Endodermal cell (in vitro differentiated cells): ENCODE measurements around the gene PTPRO. TPM values are rescaled to one million over a fixed set of nuclear protein-coding genes. Genes with fewer than 3 reads are reported as not detected.

Source experiments
- DNase-seq: peaks from one replicate; pipeline ENCODE4 v3.0.0-alpha.2; 2017
- H3K27ac ChIP-seq: 2 replicates; pipeline ENCODE4 v1.5.1; 2013; ENCODE audit warnings: mild to moderate bottlenecking, low read depth, low read length, moderate library complexity
- H3K27me3 ChIP-seq: 2 replicates; pipeline ENCODE4 v1.6.1; 2013; ENCODE audit warnings: mild to moderate bottlenecking, low read length, moderate library complexity; ENCODE audit not compliant: insufficient read depth, control insufficient read depth, poor library complexity, severe bottlenecking
- H3K36me3 ChIP-seq: 2 replicates; pipeline ENCODE4 v1.7.0; 2013; ENCODE audit warnings: mild to moderate bottlenecking, low read length, moderate library complexity; ENCODE audit not compliant: control insufficient read depth, insufficient read depth
- H3K4me1 ChIP-seq: one replicate; pipeline ENCODE4 v1.7.0; 2013; ENCODE audit warnings: low read length; ENCODE audit not compliant: control insufficient read depth, insufficient read depth
- H3K4me3 ChIP-seq: 2 replicates; pipeline ENCODE4 v1.5.1; 2013; ENCODE audit warnings: mild to moderate bottlenecking, low read length, moderate library complexity
- H3K9ac ChIP-seq: 2 replicates; pipeline ENCODE4 v1.6.1; 2013; ENCODE audit warnings: mild to moderate bottlenecking, low read length, moderate library complexity; ENCODE audit not compliant: poor library complexity, severe bottlenecking; ENCODE audit errors: extremely low read depth
- H3K9me3 ChIP-seq: 2 replicates; pipeline ENCODE4 v1.6.1; 2013; ENCODE audit warnings: mild to moderate bottlenecking, low read length, moderate library complexity; ENCODE audit not compliant: control insufficient read depth
- H3K27ac Mint-ChIP-seq: 2 replicates; pipeline ENCODE4 v1.8.0; 2020; ENCODE audit warnings: mixed read lengths
- H3K27me3 Mint-ChIP-seq: 2 replicates; pipeline ENCODE4 v1.8.0; 2021; ENCODE audit warnings: mild to moderate bottlenecking, mixed read lengths; ENCODE audit not compliant: insufficient read depth
- H3K36me3 Mint-ChIP-seq: 2 replicates; pipeline ENCODE4 v1.8.0; 2020; ENCODE audit warnings: low read depth, mixed read lengths
- H3K4me1 Mint-ChIP-seq: 2 replicates; pipeline ENCODE4 v1.8.0; 2020; ENCODE audit warnings: mixed read lengths
- H3K4me3 Mint-ChIP-seq: 2 replicates; pipeline ENCODE4 v1.8.0; 2020; ENCODE audit warnings: mild to moderate bottlenecking, moderate library complexity, mixed read lengths
- H3K9me3 Mint-ChIP-seq: 2 replicates; pipeline ENCODE4 v1.8.0; 2020; ENCODE audit warnings: mild to moderate bottlenecking, mixed read lengths
- CTCF ChIP-seq: fragments of 200-600 bp; sonication (generic); conservative IDR thresholded peaks from 2 replicates; pipeline ENCODE4 v1.5.0; 2021; ENCODE audit warnings: antibody characterized with exemption, mild to moderate bottlenecking
- WGBS, 2 experiments: methylation state at CpG; one replicate each; pipeline versions ENCODE4 v1.1.5 to v1.1.7; 2013; ENCODE audit warnings: missing lambda C conversion rate in 2 of 2, mixed read lengths in 1 of 2; ENCODE audit not compliant: insufficient coverage in 1 of 2, insufficient read length in 1 of 2; 5-methylcytosine and 5-hydroxymethylcytosine counted together
- total RNA-seq, 2 donors: library from RNA; stranded (reverse); fragmentation: NEBNext Ultra II Directional in 1 of 2; extraction: Animal tissue kit (Norgen Biotek cat#: 25700) in 1 of 2; gene quantifications; 2 replicates in 1 of 2; 3 replicates in 1 of 2; pipeline ENCODE4 v1.2.1, GENCODE V29; 2021

The PTPRO gene
- total RNA-seq, 2 donors from 2014 or later = 0.31 TPM; not detected in 1

- no peaks in the 10 kb centered on the region for H3K36me3 Mint-ChIP-seq
- no peak overlapping the region for H3K27ac ChIP-seq
- no peak overlapping the region for H3K4me3 ChIP-seq
- TF ChIP-seq CTCF = no peak
- H3K9me3 Mint-ChIP-seq = peaks cover 8% of the 10 kb centered on the region
- H3K36me3 ChIP-seq = no peaks in the 10 kb centered on the region
- no peak overlapping the region for H3K9ac ChIP-seq
- no peak overlapping the region for H3K4me3 Mint-ChIP-seq
- peaks cover 19% of the 10 kb centered on the region for H3K9me3 ChIP-seq
- DNase-seq = no peak
- H3K27ac Mint-ChIP-seq = no peak overlapping the region
- peaks cover 3% of the 10 kb centered on the region for H3K4me1 Mint-ChIP-seq
- no peaks in the 10 kb centered on the region for H3K4me1 ChIP-seq
- WGBS, 2 experiments = 84 to 86% methylated on average over 2 of the region's 3 CpGs
- H3K27me3 ChIP-seq = no peaks in the 10 kb centered on the region
- no peaks in the 10 kb centered on the region for H3K27me3 Mint-ChIP-seq
These were observed 253.6 kb downstream of the PTPRO start for GRCh38 chr12:15575671-15576541.

GRCh38 chr12:15580431-15580830 is 258.1 kb downstream of the PTPRO start:
- WGBS, 2 experiments = 88% methylated on average over 1 of the region's 1 CpG; no CpG with 5 or more reads in 1 of the 2 experiments
- H3K4me1 Mint-ChIP-seq = peaks cover 20% of the 10 kb centered on the region

GRCh38 chr12:15581006-15581405 is 258.7 kb downstream of the PTPRO start:
- DNase-seq = no peak
- Histone ChIP-seq H3K9ac (no peak overlapping the region), H3K27ac (no peak overlapping the region), H3K27me3 (no peaks in the 10 kb centered on the region), H3K36me3 (no peaks in the 10 kb centered on the region), H3K4me3 (peak overlapping the region; percentile 38), H3K9me3 (peaks cover 30% of the 10 kb centered on the region), H3K4me1 (peaks cover 4% of the 10 kb centered on the region)
- Mint-ChIP-seq H3K27ac (no peak overlapping the region), H3K9me3 (peaks cover 28% of the 10 kb centered on the region), H3K27me3 (no peaks in the 10 kb centered on the region), H3K4me3 (no peak overlapping the region), H3K36me3 (peaks cover 4% of the 10 kb centered on the region), H3K4me1 (peaks cover 22% of the 10 kb centered on the region)
- TF ChIP-seq CTCF = no peak
- WGBS, 2 experiments = 74 to 83% methylated on average over 5 to 6 of the region's 6 CpGs

More at GRCh38 chr12:15580431-15580830, 258.1 kb downstream of the PTPRO start:
- Mint-ChIP-seq H3K4me3 (no peak overlapping the region), H3K27ac (no peak overlapping the region), H3K27me3 (no peaks in the 10 kb centered on the region), H3K36me3 (peaks cover 4% of the 10 kb centered on the region), H3K9me3 (peaks cover 28% of the 10 kb centered on the region)
- H3K4me3 ChIP-seq = no peak overlapping the region
- no peak overlapping the region for H3K27ac ChIP-seq
- no peaks in the 10 kb centered on the region for H3K27me3 ChIP-seq
- peaks cover 36% of the 10 kb centered on the region for H3K9me3 ChIP-seq
- DNase-seq = no peak
- TF ChIP-seq CTCF = no peak
- peaks cover 4% of the 10 kb centered on the region for H3K4me1 ChIP-seq
- no peak overlapping the region for H3K9ac ChIP-seq
- no peaks in the 10 kb centered on the region for H3K36me3 ChIP-seq
